Lower leg skin (tissue), 3 donors: ENCODE measurements around the gene PPIP5K2.

Experiments used
- CTCF ChIP-seq, 3 donors: fragments of 450-650 bp; IDR thresholded peaks; one replicate each; pipeline ENCODE4 v1.5.1; 2016; ENCODE audit warnings: antibody characterized with exemption in 3 of 3, mild to moderate bottlenecking in 3 of 3, moderate library complexity in 2 of 3
- POLR2A ChIP-seq, 2 donors: fragments of 450-650 bp; IDR thresholded peaks; one replicate each; pipeline ENCODE4 v1.6.1; 2016 to 2017; ENCODE audit warnings: antibody characterized with exemption in 2 of 2, mild to moderate bottlenecking in 1 of 2, moderate library complexity in 1 of 2

DNA sequence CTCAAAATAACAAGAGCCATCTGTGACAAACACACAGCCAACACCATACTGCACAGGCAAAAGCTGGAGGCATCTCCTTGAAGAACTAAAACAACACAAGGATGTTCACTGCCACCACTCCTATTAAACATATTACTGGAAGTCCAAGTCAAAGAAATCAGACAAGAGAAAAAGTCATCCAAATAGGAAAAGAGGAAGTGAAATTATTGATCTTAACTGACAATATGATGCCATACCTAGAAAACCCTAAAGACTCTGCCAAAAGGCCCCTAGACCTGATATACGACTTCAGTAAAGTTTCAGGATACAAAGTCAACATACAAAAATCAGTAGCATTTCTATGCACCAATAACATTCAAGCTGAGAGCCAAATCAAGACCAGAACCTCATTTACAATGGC is 108.5 kb downstream of the PPIP5K2 start:
- TF ChIP-seq CTCF (IDR thresholded peaks at IDR 0.05) (no peak), POLR2A (IDR thresholded peaks at IDR 0.05) (no peak)
